Measurements from ENCODE around the gene FRMPD2. TPM values are rescaled to one million over a fixed set of nuclear protein-coding genes. Genes with fewer than 3 reads are reported as not detected.
"Not testable (repeated sequence)": the region's sequence is repeated elsewhere in the genome, so short reads cannot be mapped to it uniquely, and the experiment has no call there.

Gene FRMPD2
- total RNA-seq, 1 donor from 2014 or later: not detected

DNA sequence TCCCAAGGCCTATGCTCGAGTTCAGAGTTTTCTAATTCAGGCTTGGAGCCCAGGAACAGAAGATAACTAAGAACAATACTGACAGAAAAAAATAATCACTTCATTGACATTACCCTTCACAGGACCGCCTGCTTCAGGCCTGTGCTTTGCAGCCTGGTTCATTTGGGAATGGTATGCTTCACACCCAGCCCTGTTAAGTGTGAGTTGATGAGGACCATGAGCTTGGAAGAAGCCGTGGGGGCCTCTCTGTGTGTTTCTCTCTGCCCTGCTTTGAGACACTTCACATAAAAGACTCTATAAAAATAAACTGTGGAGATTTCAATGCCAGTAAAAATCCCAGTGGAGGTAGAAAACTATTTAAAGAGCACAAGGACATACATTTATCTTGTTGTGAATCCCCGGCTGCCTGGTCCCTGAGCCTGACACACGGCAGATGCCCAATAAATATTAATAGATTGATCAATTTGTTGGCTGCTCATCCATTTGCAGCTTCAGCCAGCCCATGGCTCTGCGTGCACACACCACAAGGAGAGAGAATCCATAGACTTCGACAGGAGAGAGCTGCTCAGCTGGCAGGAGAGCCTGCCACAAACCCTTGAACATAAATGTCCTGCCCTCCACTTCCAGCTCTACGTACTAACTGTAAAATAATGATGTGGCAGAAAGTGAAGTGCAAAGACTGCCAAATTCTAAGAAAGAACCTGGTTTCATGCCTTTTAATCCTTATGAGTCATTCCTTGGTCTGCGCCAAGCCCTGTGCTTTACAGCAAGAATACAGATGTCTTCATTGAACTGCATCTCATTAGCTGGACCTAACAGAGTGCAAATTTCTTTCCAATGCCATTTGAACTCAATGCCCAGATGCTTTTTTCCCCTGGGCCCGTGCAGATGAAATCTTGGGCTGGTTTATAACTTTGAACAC, 130.5 kb downstream of the FRMPD2 start:
- not testable (repeated sequence) for ATAC-seq; DNase-seq (ENCODE audit: low spot score)

DNA sequence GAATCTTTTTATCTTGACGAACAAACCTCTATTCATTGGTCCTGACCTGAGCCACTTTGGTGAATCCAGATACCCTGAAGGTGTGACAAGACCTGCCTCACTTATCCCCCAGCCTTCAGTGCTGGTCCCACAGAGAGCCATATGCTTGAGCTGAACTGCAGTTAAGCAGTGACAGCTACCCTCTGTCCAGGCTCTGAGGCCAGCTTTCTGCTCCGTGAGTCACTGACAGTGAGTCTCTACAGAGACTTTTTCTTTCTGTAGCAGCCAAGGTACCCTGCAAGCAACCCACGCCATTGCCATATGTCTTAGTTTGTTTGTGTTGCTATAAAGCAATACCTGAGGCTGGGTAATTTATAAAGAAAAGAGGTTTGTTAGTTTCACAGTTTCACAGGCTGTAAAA, 133.5 kb downstream of the FRMPD2 start:
- ATAC-seq; DNase-seq (ENCODE audit: low spot score): not testable (repeated sequence)

DNA sequence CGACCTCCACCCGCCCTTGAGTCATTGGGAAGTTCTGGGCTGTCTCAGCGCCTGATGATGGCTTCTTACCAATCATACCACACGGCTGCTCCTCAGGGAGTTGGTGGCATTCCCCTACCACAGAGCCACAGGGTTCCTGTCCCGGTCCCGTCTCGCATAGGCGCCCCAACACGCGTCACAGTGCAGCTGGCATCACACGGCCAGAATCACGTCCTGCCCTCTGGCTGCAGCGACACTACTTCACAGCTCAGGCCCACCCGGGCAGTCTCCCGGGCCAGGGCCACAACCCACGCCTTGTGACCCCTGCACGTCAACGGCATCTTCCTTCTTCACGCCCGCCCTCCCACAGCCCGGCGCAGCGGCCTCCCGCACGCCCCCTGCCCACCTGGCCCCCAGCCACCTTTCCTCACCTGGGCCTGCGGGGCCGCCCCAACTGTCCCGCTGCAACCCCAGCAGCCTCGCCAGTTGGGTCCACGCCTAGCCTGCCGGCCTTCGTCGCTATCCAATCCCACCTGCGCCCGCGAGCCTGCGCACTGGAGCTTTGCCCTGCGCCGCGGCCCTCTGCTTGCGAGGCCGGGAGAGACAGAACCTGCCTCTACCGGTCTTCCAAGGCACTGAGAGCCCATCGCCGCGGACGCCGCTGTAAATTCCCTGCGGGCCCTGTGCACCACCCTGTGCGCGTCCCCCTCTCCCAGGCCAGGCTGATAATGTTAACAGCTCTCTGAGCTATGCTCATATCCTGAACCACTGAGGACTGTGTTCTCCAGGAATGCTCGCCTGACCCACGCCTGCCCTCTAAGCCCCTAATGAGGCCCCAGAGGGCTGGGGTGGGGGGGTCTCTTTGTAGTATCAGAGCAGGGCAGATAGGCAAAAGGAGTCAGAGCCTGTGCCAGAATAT, 134.3 kb downstream of the FRMPD2 start:
- not testable (repeated sequence) for ATAC-seq

DNA sequence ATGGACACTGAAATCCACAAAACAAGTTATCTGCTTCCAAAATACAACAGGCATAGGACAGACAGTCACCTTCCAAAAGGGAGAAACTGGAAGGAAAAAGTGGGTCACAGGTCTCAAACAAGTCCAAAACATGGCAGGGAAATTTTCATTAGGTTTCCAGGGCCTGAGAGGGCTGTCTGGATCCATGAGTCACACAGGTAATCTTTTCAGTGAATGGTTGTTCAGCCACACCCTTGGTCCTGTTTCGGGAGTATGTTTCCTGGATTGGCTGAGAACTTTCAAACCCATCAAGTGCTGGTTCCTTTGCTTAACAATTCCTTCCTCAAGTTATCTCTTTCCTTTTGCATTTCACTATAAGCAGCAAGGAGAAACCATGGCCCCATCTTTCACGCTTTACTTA, 145.5 kb downstream of the FRMPD2 start:
- not testable (repeated sequence) for DNase-seq (ENCODE audit: low spot score); ATAC-seq

More for the DNA sequence above, 134.3 kb downstream of the FRMPD2 start:
- not testable (repeated sequence) for DNase-seq (ENCODE audit: low spot score)

DNA sequence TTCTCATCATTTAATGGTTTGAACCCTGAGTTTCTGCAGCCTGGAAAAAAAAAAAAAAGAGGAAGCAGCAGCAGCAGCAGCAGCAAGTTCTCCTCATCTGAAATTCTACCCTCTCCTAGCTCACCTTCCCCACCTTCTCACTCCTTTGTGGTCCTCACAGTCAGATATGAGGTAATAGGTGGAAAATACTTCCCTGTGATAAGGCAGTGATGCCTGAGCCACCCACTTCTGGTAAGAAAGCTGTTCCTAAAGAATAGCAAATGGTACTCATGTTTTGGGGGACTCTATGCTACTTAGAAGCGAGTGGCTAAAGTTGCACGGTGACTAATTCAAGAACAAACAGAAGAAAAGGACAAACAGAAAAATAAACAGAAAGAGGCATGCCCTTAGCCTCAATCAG, 148.2 kb downstream of the FRMPD2 start:
- not testable (repeated sequence) for ATAC-seq

DNA sequence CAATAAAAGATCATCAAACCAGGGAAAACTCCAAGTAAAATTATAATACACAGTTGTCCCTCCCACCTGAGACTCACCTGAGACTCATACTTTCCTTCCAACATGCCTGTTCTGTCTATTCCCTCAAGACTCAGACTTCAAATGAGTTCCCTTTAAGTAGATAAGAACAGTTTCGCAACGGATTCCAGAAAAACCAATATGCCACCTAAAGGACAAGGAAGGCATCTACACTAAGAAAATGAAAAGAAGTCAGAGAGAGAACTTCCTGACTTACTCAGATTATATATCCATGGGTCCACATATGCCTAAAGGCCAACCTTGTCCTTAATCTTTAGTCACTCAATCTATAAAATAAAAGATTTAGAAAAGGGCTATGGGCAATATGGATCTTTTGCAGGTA, 148.9 kb downstream of the FRMPD2 start:
- DNase-seq (ENCODE audit: low spot score): not testable (repeated sequence)
- ATAC-seq: peak; percentile 41

More for the DNA sequence above, 148.2 kb downstream of the FRMPD2 start:
- DNase-seq (ENCODE audit: low spot score): not testable (repeated sequence)

DNA sequence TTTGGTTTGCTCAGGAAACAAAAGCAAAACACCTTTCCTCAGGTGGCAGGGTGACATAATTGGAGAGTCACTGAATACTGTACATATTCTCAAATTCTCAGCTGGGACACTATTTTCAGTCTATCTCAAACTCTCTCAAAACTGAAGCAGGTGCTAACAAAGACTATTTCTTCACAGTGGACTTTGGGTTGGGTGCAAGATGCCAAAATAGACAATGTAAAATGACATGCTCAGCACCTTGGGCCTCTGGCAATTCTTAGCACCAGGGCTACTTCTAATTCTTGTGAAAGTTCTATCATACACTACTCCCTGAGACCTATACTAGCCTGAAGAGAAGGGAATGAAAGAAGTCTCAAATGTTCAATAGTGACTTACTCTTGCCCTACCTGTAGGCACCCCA, 151.9 kb downstream of the FRMPD2 start:
- ATAC-seq: peak; percentile 52
- not testable (repeated sequence) for DNase-seq (ENCODE audit: low spot score)

DNA sequence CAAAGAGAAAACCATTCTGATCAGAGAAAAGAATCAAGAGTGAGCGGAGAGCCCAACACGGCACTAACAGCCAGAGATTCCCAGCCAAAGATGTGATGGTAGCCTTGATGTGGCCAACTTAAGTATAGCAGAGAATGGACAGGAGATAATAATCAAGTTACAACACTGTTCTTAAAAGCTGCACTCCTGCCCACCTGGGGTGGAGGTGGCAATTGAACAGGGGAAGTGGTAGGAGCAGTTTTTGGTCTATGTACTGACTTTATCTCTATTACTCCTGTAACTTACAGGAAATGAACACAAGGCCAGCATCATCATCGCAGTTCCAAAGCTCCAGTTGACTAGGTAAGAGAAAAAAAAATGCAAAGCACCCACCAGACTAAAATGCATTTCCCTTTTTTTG, 164.2 kb downstream of the FRMPD2 start:
- not testable (repeated sequence) for DNase-seq (ENCODE audit: low spot score); ATAC-seq

Other genes starting within 250 kb of the FRMPD2 start
- 22.4 TPM for gene MAPK8, start 32.0 kb upstream of the FRMPD2 start, total RNA-seq

Measured in left lobe of liver (tissue), 2 donors.